ENCODE data around the gene SLC16A10. TPM values are rescaled to one million over a fixed set of nuclear protein-coding genes. Genes with fewer than 3 reads are reported as not detected.

The SLC16A10 gene
- total and polyA plus RNA-seq, 2 of the 8 experiments (the other 6 are each of a cell fraction or from before 2014, with no cell fraction given) = 18.6 to 23.2 TPM

GRCh38 chr6:111050261-111051023, 36.9 kb upstream of the SLC16A10 start:
- no peak overlapping the region for H3K23ac ChIP-seq (ENCODE audit: insufficient read length)
- DNase-seq (ENCODE audit: low read depth in 1 of 2, low spot score in 2 of 2) = no peak
- H3K27me3 ChIP-seq (replicated peaks in 1 of 4; ENCODE audit: control insufficient read depth in 3 of 4, extremely low read depth in 1 of 4, insufficient read depth in 3 of 4, low read length in 3 of 4) = no peaks in the 10 kb centered on the region; a peak in 1 of 7 replicates
- H3K23me2 ChIP-seq (ENCODE audit: low read depth, low read length) = no peaks in the 10 kb centered on the region; the same call in 1 of the 2 replicates
- H3K9ac ChIP-seq (replicated peaks in 1 of 4; ENCODE audit: extremely low read depth in 1 of 4, low read depth in 3 of 4, low read length in 3 of 4) = no peak overlapping the region
- no peak overlapping the region for H2BK12ac ChIP-seq (ENCODE audit: low read depth, low read length)
- no peak overlapping the region for H4K91ac ChIP-seq (replicated peaks; ENCODE audit: insufficient read length, low read length)
- ChIA-PET POLR2A (ENCODE audit: partially characterized antibody) (no interaction called here), CTCF (ENCODE audit: partially characterized antibody) (no interaction called here)
- H3K56ac ChIP-seq (replicated peaks; ENCODE audit: insufficient read length, low read depth, low read length) = no peak overlapping the region
- no peak overlapping the region for H2AK5ac ChIP-seq (ENCODE audit: low read depth, low read length)
- no peak overlapping the region for H3K4ac ChIP-seq (replicated peaks; ENCODE audit: insufficient read length, low read depth, low read length)
- H3K18ac ChIP-seq (ENCODE audit: extremely low read depth, low read length) = no peak overlapping the region
- WGBS, 2 experiments (ENCODE audit: extremely low coverage in 1 of 2, insufficient coverage in 1 of 2, insufficient read length in 1 of 2, insufficient replicate concordance in 2 of 2, low coverage in 1 of 2, low lambda C conversion rate in 2 of 2, missing lambda C conversion rate in 1 of 2) = 90% methylated on average over 2 of the region's 2 CpGs; no CpG with 5 or more reads in 1 of the 2 experiments
- H2AFZ ChIP-seq (ENCODE audit: low read length) = no peak overlapping the region
- no peak overlapping the region for H2BK5ac ChIP-seq (ENCODE audit: low read depth, low read length)
- no peak overlapping the region for H4K8ac ChIP-seq (ENCODE audit: extremely low read depth, insufficient read depth, low read length)
- H3K36me3 ChIP-seq (ENCODE audit: control insufficient read depth in 2 of 4, insufficient read depth in 4 of 4, low read length in 3 of 4) = no peaks in the 10 kb centered on the region
- H3K4me1 ChIP-seq (replicated peaks in 1 of 4; ENCODE audit: control insufficient read depth in 3 of 4, insufficient read depth in 4 of 4, low read length in 3 of 4) = no peaks in the 10 kb centered on the region
- H3K79me1 ChIP-seq (ENCODE audit: low read depth, low read length) = no peaks in the 10 kb centered on the region
- no peak overlapping the region for H3K27ac ChIP-seq (ENCODE audit: low read depth, low read length)
- no peak overlapping the region for H2BK20ac ChIP-seq (ENCODE audit: low read length)
- H3K4me3 ChIP-seq (ENCODE audit: extremely low read depth in 1 of 4, insufficient read depth in 2 of 4, low read depth in 3 of 4, low read length in 4 of 4) = no peak overlapping the region
- no peak overlapping the region for H2BK120ac ChIP-seq (replicated peaks; ENCODE audit: low read depth, low read length)
- H4K20me1 ChIP-seq (replicated peaks in 1 of 2; ENCODE audit: control insufficient read depth in 1 of 2, insufficient read depth in 2 of 2, low read length in 2 of 2) = no peaks in the 10 kb centered on the region
- no peaks in the 10 kb centered on the region for H3K9me3 ChIP-seq (ENCODE audit: insufficient read depth in 2 of 2, low read depth in 1 of 2, low read length in 1 of 2)
- H3K79me2 ChIP-seq (ENCODE audit: control insufficient read depth in 1 of 2, insufficient read depth in 2 of 2, low read length in 2 of 2) = no peaks in the 10 kb centered on the region
- no peak overlapping the region for H3K4me2 ChIP-seq (ENCODE audit: insufficient read depth in 1 of 2, low read depth in 2 of 2, low read length in 2 of 2)
- FAIRE-seq = no peak
- no peak overlapping the region for H3K14ac ChIP-seq (ENCODE audit: insufficient read length)
- no peak overlapping the region for H4K5ac ChIP-seq (ENCODE audit: insufficient read length, low read depth, low read length)
- H2BK15ac ChIP-seq (ENCODE audit: low read length) = no peak overlapping the region
- TF ChIP-seq KDM4A (IDR thresholded peaks at IDR 0.05; ENCODE audit: low read depth, low read length, severe bottlenecking) = no peak
- TF ChIP-seq KDM5A (IDR thresholded peaks at IDR 0.05; ENCODE audit: low read length) = no peak
- TF ChIP-seq SP4 (IDR thresholded peaks at IDR 0.05; ENCODE audit: low read length) = no peak
- TF ChIP-seq RBBP5 (IDR thresholded peaks at IDR 0.05; ENCODE audit: borderline replicate concordance, low read depth, low read length) = no peak
- no peak for TF ChIP-seq TEAD4 (IDR thresholded peaks at IDR 0.05; ENCODE audit: low read depth, low read length)
- no peak for TF ChIP-seq FOSL1 (IDR thresholded peaks at IDR 0.05; ENCODE audit: insufficient read depth, low read depth, low read length)
- no peak for TF ChIP-seq CBX5 (IDR thresholded peaks at IDR 0.05; ENCODE audit: low read depth, low read length)
- TF ChIP-seq BCL11A (IDR thresholded peaks at IDR 0.05; ENCODE audit: low read depth in 2 of 2, low read length in 2 of 2) = no peak
- no peak for TF ChIP-seq RFX5 (IDR thresholded peaks at IDR 0.05; ENCODE audit: borderline replicate concordance, low read depth, low read length)
- no peak for TF ChIP-seq CTCF (IDR thresholded peaks at IDR 0.05; ENCODE audit: control extremely low read depth in 1 of 3, insufficient read depth in 1 of 3, low read depth in 1 of 3, low read length in 3 of 3)
- no peak for TF ChIP-seq HDAC6 (IDR thresholded peaks at IDR 0.05; ENCODE audit: low read depth, low read length)
